K562 (cell line): ENCODE measurements around the gene ILK. TPM values are rescaled to one million over a fixed set of nuclear protein-coding genes. Genes with fewer than 3 reads are reported as not detected.

Experiments used
- CXXC5 ChIP-seq: fragments of 250-450 bp; sonication (Bioruptor Pico); IDR thresholded peaks from 2 replicates; pipeline ENCODE4 v1.8.0; 2022; ENCODE audit warnings: inconsistent platforms, mild to moderate bottlenecking, moderate library complexity
- KLF1 ChIP-seq: fragments of 450-650 bp; IDR thresholded peaks from 2 replicates; pipeline ENCODE4 v1.6.1; 2016; ENCODE audit warnings: missing genetic modification characterization, missing compliant biosample characterization
- MECOM ChIP-seq: fragments of 250-450 bp; sonication (Bioruptor Pico); IDR thresholded peaks from 2 replicates; pipeline ENCODE4 v1.8.0; 2022; ENCODE audit warnings: inconsistent platforms
- NFIC ChIP-seq: fragments of 450-650 bp; IDR thresholded peaks from 2 replicates; pipeline ENCODE4 v1.6.1; 2017; ENCODE audit warnings: mild to moderate bottlenecking, inconsistent platforms
- RFX5 ChIP-seq: IDR thresholded peaks from 2 replicates; pipeline ENCODE4 v1.6.1; 2011; ENCODE audit warnings: low read depth, mild to moderate bottlenecking, improper control_type of control experiment, low read length
- SIN3B ChIP-seq: fragments of 450-650 bp; IDR thresholded peaks from 2 replicates; pipeline ENCODE4 v1.6.1; 2017; ENCODE audit warnings: low read depth, mild to moderate bottlenecking, moderate library complexity
- TOE1 ChIP-seq, 2 experiments: fragments of 450-650 bp in 1 of 2; sonication (generic) in 1 of 2; formaldehyde crosslinking in 1 of 2; IDR thresholded peaks; 2 replicates each; pipeline versions ENCODE4 v1.7.1 to v1.8.0; 2016 to 2022; ENCODE audit warnings: borderline replicate concordance in 2 of 2, mild to moderate bottlenecking in 2 of 2, antibody characterized with exemption in 1 of 2, inconsistent platforms in 1 of 2, low read depth in 1 of 2, missing genetic modification reagents in 1 of 2, moderate library complexity in 1 of 2
- polyA plus RNA-seq, 8 experiments: library from polyadenylated mRNA; depleted of rRNA in 4 of 8; stranded (reverse) in 5 of 8; unstranded in 3 of 8; fragments of >200 nt; fragmentation: Nextera tagmentation in 2 of 8; fragmentation: Illumina TruSeq in 1 of 8; extraction: Ambion mirVana in 2 of 8; extraction: Trizol in 1 of 8; gene quantifications; 2 replicates each; pipeline versions ENCODE4 v1.2.1 to v1.2.3, GENCODE V29; 2011 to 2014; ENCODE audit warnings: inconsistent platforms in 1 of 8, missing spikeins in 1 of 8
- total RNA-seq, 7 experiments: library from RNA; depleted of rRNA in 6 of 7; stranded (reverse); fragments of >200 nt in 6 of 7; fragmentation: Illumina TruSeq in 2 of 7; extraction: Trizol in 2 of 7; gene quantifications; 2 replicates each; pipeline versions ENCODE4 v1.2.1 to v1.2.3, GENCODE V29; 2011 to 2021; ENCODE audit warnings: low replicate concordance in 1 of 7
- TF ChIP-seq, protein P1 (sequence below), 2 experiments: fragments of 450-650 bp in 1 of 2; sonication (generic) in 1 of 2; formaldehyde crosslinking in 1 of 2; IDR thresholded peaks in 1 of 2; conservative IDR thresholded peaks in 1 of 2; 2 replicates each; pipeline versions ENCODE4 v1.6.1 to v1.8.1; 2016 to 2023; ENCODE audit warnings: mild to moderate bottlenecking in 2 of 2, moderate library complexity in 2 of 2, inconsistent platforms in 1 of 2, missing genetic modification reagents in 1 of 2
- TF ChIP-seq, protein P2 (sequence below): fragments of 450-650 bp; IDR thresholded peaks from 2 replicates; pipeline ENCODE4 v1.6.1; 2014; ENCODE audit warnings: low read depth, mild to moderate bottlenecking, moderate library complexity, borderline replicate concordance
- TF ChIP-seq, protein P3 (sequence below): fragments of 450-650 bp; IDR thresholded peaks from 2 replicates; pipeline ENCODE4 v1.6.1; 2016; ENCODE audit warnings: missing biosample characterization, missing genetic modification characterization
- TF ChIP-seq, protein P4 (sequence below), 2 experiments: fragments of 450-650 bp; formaldehyde crosslinking in 1 of 2; IDR thresholded peaks; 2 replicates each; pipeline versions ENCODE4 v1.4.0 to v1.6.1; 2014 to 2020; ENCODE audit warnings: mild to moderate bottlenecking in 2 of 2, borderline replicate concordance in 1 of 2, low read depth in 1 of 2

Gene ILK
- total and polyA plus RNA-seq, 9 of the 15 experiments (the other 6 are each of a cell fraction or from before 2014, with no cell fraction given) = 43.3 to 95.9 (median 58.9) TPM

DNA sequence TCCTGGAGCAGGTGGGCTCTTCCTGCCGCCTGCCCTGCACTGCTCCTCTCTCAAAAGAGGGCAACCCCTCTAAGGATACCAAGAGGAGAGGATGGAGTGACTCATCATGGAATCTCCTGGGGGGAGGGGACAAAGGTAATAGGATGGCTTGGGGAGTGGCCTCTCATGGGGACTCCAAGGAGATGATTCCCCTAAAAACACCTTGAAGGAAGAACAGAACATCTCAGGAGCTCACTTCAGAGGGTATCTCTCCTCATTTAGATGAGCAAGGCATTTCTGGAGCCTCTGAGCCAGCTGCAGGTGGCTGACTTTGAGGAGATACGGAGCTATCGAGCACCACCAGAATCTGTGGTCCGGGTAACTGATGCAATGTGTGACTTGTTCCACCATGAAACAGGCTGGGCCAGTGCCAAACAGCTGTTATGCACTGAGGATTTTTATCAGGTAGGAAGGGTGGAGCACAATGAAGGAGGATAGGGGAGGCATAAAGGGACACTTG lies 40.4 kb upstream of the ILK start (continued):
- TF ChIP-seq NFIC = peak; percentile 99
- 0 out of 2 replicates have a peak, but pooled peaks have one; percentile 52 for TF ChIP-seq MECOM (CRISPR knock-in tag)
- no peak for TF ChIP-seq RFX5
- no peak for TF ChIP-seq SIN3B
- TF ChIP-seq CXXC5 (CRISPR knock-in tag) = peak; percentile 62
- TF ChIP-seq, protein P1, sequence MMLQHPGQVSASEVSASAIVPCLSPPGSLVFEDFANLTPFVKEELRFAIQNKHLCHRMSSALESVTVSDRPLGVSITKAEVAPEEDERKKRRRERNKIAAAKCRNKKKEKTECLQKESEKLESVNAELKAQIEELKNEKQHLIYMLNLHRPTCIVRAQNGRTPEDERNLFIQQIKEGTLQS (IDR thresholded peaks at IDR 0.05) = peak; percentile 94
- TF ChIP-seq, protein P1 (CRISPR knock-in tag; conservative IDR thresholded peaks at IDR 0.05) = no peak; the same call in 1 of the 2 replicates
- TF ChIP-seq KLF1 (tag) = 0 out of 2 replicates have a peak, but pooled peaks have one; percentile 40
- TF ChIP-seq TOE1 (IDR thresholded peaks at IDR 0.05; ENCODE audit: borderline replicate concordance) = peak; percentile 63; the same call in 1 of the 2 replicates
- no peak for TF ChIP-seq TOE1 (CRISPR knock-in tag; IDR thresholded peaks at IDR 0.05; ENCODE audit: borderline replicate concordance, low read depth)
- TF ChIP-seq, protein P2, sequence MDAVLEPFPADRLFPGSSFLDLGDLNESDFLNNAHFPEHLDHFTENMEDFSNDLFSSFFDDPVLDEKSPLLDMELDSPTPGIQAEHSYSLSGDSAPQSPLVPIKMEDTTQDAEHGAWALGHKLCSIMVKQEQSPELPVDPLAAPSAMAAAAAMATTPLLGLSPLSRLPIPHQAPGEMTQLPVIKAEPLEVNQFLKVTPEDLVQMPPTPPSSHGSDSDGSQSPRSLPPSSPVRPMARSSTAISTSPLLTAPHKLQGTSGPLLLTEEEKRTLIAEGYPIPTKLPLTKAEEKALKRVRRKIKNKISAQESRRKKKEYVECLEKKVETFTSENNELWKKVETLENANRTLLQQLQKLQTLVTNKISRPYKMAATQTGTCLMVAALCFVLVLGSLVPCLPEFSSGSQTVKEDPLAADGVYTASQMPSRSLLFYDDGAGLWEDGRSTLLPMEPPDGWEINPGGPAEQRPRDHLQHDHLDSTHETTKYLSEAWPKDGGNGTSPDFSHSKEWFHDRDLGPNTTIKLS = peak; percentile 43; the same call in 1 of the 2 replicates
- TF ChIP-seq, protein P3, sequence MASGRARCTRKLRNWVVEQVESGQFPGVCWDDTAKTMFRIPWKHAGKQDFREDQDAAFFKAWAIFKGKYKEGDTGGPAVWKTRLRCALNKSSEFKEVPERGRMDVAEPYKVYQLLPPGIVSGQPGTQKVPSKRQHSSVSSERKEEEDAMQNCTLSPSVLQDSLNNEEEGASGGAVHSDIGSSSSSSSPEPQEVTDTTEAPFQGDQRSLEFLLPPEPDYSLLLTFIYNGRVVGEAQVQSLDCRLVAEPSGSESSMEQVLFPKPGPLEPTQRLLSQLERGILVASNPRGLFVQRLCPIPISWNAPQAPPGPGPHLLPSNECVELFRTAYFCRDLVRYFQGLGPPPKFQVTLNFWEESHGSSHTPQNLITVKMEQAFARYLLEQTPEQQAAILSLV (tag) = peak; percentile 64; the same call in 1 of the 2 replicates
- TF ChIP-seq, protein P4, sequence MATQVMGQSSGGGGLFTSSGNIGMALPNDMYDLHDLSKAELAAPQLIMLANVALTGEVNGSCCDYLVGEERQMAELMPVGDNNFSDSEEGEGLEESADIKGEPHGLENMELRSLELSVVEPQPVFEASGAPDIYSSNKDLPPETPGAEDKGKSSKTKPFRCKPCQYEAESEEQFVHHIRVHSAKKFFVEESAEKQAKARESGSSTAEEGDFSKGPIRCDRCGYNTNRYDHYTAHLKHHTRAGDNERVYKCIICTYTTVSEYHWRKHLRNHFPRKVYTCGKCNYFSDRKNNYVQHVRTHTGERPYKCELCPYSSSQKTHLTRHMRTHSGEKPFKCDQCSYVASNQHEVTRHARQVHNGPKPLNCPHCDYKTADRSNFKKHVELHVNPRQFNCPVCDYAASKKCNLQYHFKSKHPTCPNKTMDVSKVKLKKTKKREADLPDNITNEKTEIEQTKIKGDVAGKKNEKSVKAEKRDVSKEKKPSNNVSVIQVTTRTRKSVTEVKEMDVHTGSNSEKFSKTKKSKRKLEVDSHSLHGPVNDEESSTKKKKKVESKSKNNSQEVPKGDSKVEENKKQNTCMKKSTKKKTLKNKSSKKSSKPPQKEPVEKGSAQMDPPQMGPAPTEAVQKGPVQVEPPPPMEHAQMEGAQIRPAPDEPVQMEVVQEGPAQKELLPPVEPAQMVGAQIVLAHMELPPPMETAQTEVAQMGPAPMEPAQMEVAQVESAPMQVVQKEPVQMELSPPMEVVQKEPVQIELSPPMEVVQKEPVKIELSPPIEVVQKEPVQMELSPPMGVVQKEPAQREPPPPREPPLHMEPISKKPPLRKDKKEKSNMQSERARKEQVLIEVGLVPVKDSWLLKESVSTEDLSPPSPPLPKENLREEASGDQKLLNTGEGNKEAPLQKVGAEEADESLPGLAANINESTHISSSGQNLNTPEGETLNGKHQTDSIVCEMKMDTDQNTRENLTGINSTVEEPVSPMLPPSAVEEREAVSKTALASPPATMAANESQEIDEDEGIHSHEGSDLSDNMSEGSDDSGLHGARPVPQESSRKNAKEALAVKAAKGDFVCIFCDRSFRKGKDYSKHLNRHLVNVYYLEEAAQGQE (IDR thresholded peaks at IDR 0.05; ENCODE audit: borderline replicate concordance) = peak; percentile 18; the same call in 1 of the 2 replicates
- TF ChIP-seq, protein P4 (CRISPR knock-in tag; IDR thresholded peaks at IDR 0.05; ENCODE audit: low read depth) = no peak
